Stimulated activated CD4-positive, alpha-beta T cell treated with anti-CD3 and anti-CD28 coated beads, TNF-alpha, amount 100 ng/mL, for 24 hours (primary cell): Measurements from ENCODE around the gene ZFYVE27.
A peak's percentile ranks its signal among the peaks of the same experiment; 100 is the strongest.
"Not testable (repeated sequence)": the region's sequence is repeated elsewhere in the genome, so short reads cannot be mapped to it uniquely, and the experiment has no call there.

Source experiments
- DNase-seq, 3 experiments: peaks; one replicate each; pipeline ENCODE4 v3.0.0-alpha.2; 2020; ENCODE audit warnings: low read depth in 3 of 3

The ZFYVE27 gene, protein sequence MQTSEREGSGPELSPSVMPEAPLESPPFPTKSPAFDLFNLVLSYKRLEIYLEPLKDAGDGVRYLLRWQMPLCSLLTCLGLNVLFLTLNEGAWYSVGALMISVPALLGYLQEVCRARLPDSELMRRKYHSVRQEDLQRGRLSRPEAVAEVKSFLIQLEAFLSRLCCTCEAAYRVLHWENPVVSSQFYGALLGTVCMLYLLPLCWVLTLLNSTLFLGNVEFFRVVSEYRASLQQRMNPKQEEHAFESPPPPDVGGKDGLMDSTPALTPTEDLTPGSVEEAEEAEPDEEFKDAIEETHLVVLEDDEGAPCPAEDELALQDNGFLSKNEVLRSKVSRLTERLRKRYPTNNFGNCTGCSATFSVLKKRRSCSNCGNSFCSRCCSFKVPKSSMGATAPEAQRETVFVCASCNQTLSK

DNA sequence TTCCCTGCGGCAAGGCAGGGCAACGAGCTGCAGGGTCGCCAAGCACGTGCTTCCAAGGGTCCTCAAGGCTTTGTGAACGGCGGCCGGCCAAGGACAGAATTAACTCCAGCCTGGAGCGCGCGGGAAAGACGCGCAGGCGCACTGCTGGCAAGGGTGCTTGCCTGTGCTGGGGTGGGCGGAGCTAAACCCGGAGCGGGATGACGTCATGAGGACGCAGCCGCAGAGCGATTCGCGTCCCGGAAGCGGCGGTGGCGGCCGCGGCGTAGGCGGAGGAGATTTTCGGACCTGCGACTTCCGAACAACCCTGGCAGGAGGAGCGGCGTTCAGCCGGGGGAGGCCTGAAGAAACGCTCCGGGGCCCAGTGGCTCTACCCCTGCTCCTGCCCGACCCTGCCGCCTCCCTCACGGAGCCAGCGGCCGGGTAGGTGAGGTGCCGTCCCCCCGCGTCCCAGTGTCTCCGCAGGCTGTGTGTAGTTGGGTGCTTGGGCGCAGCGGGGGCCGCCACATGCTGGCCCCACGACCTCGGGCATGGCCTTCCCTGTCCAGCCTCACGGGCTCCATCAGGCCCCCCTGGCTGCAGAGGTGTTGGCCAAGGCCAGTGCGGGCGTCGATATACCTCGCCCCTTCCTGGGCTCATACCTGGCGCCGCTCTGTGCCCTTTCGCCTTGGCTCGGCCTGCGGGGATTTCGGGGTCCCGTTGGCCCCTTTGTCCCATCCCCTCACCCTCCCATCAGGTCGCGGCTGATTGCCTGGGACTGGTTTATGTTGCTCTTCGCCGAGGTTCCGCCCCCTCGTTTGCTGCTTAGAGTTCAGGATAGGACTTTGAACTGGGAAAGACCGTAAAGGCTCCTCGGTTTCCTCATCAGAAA lies at the start of gene ZFYVE27:
ZFYVE27 (plus strand) TSS at position 227 of the 868 bp plus-strand sequence. CDS start 1,350 bp downstream, outside the sequence.
- DNase-seq, result peak; percentile 92 to 98 (median 93)

DNA sequence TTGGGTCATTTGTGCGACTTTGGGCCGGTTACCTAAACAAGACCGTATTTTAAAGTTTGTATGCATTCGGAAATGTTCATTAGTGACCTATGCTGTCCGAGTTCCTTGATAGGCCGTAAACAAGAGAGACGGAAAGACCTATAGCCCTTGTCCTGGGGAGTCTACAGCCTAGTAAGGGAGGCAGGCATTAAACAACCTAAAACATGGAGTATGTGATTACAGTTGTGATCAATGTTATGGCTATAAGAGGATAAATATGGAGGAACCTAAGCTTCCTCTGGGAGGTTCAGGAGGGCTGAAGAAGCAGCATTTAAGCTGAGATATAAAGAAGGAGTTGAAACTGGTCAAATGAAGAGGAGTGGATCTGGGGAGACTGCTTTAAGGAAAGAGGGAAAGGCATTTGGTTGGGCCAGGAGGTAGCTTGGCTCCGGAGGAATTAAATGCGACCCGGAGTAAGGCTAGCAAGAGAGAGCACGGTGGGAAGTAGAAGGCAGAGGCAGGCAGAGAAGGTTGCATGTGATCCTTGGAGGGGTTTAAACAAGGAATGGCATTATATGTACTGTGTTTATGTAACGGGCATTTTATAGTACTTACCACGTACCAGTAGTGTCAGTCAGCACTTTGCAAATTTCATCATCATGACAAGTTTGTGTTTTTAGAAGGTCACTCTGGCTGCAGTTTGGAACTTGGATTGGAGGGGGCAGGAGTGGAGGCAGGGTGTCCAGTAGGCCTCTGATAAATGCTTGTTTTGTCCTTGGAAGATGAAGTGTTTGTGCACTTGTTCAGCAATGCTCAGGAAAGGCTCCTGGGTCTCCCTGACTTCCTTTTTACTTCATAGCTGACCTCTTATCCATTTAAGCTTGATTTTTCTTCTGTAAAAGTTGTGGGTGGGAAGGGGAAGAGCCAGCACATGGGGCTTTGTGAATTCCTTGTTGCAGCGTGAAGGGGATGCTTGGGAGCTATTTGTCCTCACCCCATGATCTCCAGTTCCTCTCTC lies 48.8 kb upstream of the ZFYVE27 start:
- no peak for DNase-seq

DNA sequence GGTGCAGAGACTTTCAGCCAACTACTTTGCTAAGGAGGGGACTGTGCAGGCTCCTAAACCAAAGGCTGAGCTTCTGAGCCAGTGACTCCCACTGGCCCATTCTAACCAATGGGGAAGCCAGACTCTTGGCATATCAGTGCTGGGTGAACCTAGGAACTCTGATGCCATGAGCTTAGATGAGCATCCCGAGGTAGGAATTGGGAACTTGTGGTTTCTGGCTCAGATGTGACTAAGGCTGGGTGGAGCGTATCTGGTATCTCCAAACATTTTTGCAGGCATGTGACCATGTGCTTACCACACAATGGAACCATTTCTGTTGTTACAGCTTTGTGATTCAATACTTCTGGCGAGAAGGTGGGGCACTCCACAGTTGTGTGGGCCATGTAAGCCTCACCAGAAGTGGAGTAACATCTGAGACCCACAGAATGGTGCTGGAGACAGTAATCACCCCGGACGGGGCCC lies 47.3 kb upstream of the ZFYVE27 start:
- no peak for DNase-seq

DNA sequence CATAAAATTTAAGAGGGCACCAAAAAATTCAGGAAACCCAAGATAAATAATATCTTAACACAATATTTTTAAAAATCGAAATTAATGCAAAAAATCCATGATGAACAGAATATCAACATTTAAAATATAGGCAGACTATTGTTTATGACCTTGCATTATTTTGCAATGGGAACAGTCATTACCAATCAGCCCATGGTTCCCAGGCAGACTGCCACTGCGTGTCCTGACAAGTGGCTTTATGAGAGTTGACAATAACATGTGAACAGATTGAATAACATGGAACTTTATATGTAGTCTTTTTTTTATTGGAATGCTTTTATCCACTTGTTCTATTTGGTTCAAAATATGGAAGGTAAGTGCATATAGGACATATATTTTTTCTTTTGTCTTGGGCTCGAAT lies 46.8 kb upstream of the ZFYVE27 start:
- no peak for DNase-seq

DNA sequence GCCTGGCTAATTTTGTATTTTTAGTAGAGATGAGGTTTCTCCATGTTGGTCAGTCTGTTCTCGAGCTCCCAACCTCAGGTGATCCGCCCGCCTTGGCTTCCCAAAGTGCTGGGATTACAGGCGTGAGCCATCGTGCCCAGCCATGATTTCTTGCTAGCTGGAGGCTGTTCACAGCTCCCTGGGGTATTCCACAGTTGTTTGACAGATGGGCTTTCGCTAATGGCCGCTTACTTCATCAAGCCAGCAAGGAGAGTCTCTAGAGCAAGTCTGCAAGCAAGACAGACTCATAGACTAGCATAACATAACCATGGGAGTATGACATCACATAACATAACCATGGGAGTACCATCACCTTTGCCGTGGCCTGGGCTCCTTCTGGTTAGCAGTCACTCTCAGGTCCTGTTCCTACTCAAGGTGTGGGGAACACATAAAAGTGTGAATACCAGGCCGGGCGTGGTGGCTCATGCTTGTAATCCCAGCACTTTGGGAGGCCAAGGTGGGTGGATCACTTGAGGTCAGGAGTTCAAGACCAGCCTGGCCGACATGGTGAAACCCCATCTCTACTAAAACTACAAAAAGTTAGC lies 38.8 kb upstream of the ZFYVE27 start:
- DNase-seq, result not testable (repeated sequence)

DNA sequence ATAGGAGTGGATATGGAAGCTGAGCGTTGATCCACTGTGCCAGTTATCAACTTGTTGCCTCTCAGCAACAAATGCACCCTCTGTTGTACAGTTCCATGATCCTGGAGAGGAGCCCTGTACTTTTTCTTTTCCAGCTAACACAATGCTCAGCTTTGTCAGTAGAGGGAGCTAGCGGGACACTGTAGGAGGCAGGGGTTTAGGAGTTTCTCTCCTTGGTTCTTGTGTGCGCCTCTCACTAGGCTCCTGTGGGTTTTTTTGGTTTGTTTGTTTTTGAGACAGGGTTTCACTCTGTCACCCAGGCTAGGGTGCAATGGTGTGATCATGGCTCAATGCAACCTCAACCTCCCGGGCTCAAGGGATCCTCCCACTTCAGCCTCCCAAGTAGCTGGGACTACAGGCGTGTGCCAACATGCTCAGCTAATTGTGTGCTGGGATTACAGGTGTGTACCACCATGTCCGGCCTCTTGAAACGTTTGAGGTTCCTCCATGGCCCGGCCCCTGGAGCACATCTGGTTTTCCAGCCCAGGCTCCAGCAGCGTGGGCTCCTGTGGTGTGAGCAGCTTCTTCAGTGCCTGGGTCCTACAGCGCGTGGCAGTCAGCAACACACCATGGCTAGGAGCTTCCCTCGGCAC lies 35.4 kb upstream of the ZFYVE27 start:
- peak in 1 of 3 experiments; percentile 19 for DNase-seq

DNA sequence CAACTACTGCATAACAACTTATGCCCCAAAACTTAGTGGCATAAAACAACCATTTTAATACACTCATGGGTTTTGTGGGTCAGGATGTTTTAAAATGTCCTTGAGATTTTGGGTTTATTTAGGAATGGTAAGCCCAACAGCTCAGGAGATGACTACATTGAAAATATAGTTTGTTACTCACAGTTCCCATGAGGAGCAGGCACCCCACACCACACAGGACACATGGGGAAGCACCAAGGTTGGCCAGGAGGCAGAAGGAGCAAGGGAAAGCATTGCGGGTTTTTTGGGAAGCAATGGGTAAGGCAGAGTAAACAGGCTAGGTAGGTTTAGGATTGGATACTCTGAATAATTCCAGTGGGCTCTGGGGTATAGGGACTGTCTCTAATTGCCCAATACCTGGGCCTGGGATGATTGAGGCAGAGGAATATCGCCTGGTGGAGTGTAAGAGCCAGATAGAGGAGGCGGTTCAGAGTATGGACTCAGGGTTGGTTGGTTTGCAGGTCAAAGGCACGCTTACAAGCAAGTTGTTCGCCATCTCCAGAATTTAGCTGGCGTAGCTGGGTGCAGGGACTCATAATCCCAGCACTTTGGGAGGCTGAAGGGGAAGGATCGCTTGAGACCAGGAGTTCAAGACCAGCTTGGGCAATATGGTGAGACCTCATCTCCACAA lies 33.4 kb upstream of the ZFYVE27 start:
- DNase-seq, result no peak

DNA sequence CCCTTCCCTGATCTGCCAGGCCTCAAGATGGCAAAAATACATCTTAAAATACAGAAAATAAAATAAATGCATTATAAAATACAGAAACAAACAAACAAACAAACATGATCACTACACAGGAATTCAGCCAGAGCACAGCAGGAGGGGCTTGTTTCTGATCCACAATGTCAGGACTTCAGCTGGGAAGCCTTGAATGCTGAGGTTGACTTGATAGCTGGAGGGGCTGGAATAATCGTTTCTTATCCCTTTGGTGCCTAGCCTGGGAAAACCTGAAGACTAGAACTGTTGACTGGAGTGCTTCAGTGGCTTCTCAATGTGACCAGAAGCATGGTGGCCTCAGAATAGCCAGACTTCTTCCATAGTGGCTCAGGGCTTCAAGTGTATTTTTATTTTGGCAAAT lies 32.6 kb upstream of the ZFYVE27 start:
- no peak for DNase-seq

DNA sequence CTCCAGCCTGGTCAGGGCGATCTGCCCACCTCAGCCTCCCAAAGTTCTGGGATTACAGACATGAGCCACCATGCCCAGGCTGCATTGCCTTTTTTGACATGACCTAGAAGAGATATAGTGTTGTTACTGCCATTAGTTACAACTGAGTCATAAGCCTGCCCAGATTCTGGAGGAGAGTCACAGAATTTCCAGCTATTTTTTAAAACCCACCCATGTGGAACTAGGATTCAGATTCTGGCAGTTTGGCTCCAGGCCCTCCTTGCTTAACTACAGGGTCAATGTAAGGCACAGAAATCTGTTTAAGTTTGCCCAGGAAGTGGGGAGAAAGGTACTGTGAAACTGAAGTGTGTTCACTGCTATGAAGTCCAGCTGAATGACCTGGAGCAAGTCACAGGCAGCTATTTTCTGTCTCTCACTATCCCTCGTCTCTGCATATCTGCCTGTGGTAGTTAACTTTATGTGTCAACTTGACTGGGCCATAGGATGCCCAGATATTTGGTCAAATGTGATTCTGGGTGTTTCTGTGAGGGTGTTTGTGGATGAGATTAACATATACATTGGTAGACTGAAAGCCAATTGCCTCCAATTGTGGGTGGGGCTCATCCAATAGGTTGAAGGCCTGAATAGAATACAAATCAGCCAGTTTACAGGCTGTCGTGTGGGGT lies 31.8 kb upstream of the ZFYVE27 start:
- DNase-seq, result no peak

DNA sequence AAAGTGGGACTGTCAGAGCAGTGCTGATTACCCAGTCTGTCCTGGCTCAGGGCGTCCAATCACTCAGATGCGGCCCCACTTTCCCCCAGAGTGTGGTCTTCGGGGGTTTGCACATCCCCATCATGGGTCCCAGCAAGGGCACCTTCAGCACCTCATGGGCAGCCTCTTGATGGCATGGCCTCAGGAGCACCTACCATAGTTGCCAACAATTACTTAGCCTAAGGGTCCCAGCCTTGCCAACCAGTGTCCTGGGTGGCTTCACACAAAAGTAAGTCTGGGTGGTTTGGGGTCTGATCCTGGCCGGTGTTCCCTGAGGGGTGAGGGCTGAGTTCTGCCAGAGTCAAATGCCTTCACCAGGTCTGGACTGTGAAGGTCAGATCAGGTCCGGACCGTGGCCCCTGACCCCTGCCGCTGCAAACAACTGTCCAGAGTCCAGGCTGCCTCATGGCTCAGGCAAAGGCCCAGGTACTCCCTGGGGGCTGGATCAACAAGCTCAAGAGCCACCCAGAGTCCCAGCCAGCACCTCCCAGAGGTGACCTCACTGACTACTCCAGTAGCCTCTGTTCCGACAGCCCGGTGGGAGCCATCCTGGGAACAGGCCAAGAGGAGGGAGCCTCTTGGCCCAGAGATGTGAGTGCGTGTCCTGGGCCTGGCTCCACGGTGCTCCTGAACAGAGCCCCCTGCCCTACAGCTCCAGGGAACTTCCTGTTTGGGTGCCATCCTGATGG lies 29.6 kb upstream of the ZFYVE27 start:
- no peak for DNase-seq

DNA sequence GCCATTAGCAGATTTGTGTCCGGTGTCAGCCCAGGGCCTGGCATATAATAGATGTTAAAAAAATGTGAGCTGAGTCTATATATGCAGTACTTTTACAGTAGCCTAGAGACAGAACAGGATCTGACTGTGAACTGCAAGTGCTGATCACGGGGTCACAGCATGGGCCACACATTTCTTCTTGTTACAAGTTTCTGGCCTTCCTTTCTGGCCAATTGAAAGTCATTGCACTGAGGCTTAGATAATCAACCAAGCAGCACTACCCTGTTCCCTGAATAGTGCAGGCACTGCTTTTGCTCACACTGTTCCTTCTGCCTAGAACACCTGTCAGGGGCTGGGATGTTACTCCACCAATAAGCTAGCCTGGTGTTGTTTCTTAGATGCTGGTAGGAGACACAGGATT lies 28.8 kb upstream of the ZFYVE27 start:
- no peak for DNase-seq

DNA sequence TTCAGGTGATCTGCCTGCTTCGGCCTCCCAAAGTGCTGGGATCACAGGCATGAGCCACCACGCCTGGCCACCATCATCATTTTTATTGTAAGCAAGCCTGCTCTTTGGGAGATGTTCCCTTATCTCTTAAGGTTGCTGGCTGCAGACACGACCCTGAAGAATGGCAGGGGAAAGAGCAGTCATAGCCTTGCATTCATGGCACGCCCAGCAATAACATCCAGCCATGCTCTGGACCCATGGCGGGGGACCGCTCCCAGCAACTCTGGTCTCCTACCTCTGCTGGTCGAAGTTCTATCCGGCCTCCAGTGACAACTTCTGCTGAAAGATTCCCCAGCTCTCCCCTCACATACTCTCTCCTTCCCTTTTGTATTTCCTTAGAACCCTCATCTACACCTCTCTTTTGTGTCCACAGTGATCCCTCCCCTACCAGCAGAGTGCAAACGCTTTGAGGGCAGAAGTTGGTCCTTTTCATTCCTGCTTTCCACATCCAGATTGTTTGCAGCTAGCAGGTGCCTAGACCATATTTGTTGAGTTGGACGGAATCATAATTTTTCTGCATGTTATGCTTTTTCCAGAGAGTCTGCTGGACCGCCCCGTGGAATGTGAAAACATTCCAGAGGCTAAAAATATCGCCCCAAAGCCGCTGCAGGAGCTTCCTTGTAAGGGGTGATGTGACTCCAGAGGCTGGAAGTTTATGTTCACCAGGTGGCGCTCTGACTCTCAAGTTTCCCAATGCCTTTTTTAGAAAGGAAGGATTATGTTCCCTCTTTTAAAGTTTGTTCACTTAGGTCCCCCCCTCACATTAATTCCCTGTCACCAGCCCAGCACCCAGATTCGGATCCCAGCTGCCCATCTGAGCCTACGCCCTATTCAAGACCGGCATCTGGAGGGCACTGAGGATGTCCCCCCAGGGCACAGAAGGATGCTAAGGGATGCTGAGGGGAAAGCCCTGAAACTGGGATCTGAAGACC lies 27.7 kb upstream of the ZFYVE27 start:
- peak in 1 of 3 experiments; percentile 30 for DNase-seq

DNA sequence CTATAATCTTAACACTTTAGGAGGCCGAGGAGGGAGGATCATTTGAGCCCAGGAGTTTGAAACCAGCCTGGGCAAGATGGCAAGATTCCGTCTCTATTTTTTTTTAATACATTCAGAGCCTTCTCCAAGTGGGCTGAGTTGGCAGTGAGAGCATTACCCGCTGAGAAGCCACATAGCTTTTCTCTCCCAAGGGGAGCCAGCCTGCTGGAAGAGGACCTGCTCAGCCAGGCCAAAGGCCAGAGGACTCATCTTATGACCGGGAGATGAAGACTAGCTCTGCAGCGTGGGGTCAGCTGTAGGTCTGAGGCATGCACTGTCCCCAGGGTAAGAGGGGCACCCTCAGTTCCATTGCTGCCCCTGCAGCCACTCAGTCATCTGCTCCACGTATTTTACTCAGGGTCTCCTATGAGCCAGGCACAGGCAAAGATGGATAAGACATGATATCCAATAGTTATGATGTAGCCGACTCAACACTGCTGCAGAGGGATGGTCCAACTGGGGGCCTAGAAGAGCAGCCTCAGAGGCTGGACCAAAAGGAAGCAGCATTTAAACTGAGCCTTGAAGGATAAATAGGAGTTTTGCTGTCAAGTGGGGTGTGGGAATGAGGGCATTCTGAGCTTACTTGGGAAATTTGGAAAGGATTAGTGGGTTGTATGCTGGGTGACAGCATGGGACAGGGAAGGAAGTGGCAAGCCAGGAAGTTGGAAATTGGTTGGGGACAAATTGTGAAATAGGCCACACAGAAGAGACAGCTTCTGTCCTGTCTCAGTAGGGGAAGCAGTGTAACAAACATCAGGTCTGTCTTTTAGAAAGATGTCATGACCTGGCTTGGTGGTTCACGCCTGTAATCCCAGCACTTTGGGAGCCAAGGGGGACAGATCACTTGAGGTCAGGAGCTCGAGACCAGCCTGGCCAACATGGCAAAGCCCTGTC lies 25.0 kb upstream of the ZFYVE27 start:
- DNase-seq, result no peak

DNA sequence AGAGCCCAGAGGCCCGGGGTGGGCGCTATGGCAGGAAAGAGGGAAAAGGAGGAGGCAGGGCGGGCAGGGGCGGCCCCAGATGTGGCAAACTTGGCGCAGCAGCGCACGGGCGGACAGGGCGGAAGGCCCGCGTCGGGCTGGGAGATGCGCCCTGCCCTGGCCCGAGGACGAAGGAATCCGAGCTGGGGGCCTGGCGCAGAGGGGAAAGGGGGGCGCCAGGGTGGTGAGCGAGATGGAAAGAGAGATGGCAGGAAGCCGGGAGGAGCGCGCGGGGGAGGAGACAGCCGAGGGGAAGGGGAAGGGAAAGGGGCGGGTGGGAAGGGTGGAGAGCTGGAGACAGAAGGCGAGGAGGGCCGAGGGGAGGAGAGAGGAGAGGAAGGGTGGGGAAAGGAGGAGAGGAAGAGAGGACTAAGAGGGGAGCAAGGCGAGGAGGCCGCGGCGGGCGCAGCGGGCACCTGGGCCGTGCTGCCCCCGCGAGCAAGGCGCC lies 23.5 kb upstream of the ZFYVE27 start, which contains the start of gene MARVELD1:
MARVELD1 (plus strand) TSS at position 392 of the 487 bp plus-strand sequence. CDS start 147 bp downstream, outside the sequence.
- DNase-seq, result peak in 1 of 3 experiments; percentile 30

DNA sequence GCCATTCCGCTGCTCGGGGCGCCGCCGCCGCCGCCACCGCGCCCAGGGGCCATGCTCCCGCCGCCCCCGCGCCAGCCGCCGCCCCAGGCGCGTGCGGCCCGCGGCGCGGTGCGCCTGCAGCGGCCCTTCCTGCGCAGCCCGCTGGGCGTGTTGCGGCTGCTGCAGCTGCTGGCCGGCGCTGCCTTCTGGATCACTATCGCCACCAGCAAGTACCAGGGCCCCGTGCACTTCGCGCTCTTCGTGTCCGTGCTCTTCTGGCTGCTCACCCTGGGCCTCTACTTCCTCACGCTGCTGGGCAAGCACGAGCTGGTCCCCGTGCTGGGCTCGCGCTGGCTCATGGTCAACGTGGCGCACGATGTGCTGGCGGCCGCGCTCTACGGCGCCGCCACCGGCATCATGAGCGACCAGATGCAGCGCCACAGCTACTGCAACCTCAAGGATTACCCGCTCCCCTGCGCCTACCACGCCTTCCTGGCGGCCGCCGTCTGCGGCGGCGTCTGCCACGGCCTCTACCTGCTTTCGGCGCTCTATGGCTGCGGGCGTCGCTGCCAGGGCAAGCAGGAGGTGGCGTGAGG lies 23.0 kb upstream of the ZFYVE27 start:
- DNase-seq, result peak in 2 of 3 experiments; percentile 12 to 47
